HepG2 (cell line): Measurements from ENCODE around the gene SENP7. TPM values are rescaled to one million over a fixed set of nuclear protein-coding genes. Genes with fewer than 3 reads are reported as not detected.
A peak's percentile ranks its signal among the peaks of the same experiment; 100 is the strongest.

Experiments used
- ATF4 ChIP-seq, 2 experiments: fragments of 450-650 bp in 1 of 2; sonication (generic) in 1 of 2; formaldehyde crosslinking; IDR thresholded peaks; 2 replicates each; pipeline versions ENCODE4 v1.5.0 to v1.8.0; 2020 to 2022; ENCODE audit warnings: mild to moderate bottlenecking in 1 of 2, missing genetic modification reagents in 1 of 2
- GATAD1 ChIP-seq: IDR thresholded peaks from 2 replicates; pipeline ENCODE4 v1.6.1; 2016; ENCODE audit warnings: missing genetic modification reagents, missing compliant biosample characterization
- HMGXB3 ChIP-seq: sonication (generic); formaldehyde crosslinking; IDR thresholded peaks from 2 replicates; pipeline ENCODE4 v1.4.0; 2020; ENCODE audit warnings: missing genetic modification reagents, borderline replicate concordance
- PLRG1 ChIP-seq: fragments of 450-650 bp; conservative IDR thresholded peaks from 2 replicates; pipeline ENCODE4 v1.6.1; 2016
- SNAI1 ChIP-seq: sonication (generic); formaldehyde crosslinking; IDR thresholded peaks from 2 replicates; pipeline ENCODE4 v1.5.0; 2020; ENCODE audit warnings: mild to moderate bottlenecking, missing genetic modification reagents, borderline replicate concordance
- TGIF2 ChIP-seq: IDR thresholded peaks from 2 replicates; pipeline ENCODE4 v1.6.1; 2016; ENCODE audit warnings: control low read depth, missing compliant biosample characterization
- ZSCAN30 ChIP-seq: sonication (generic); formaldehyde crosslinking; IDR thresholded peaks from 2 replicates; pipeline ENCODE4 v1.5.0; 2020; ENCODE audit warnings: mild to moderate bottlenecking, missing genetic modification reagents
- polyA plus RNA-seq, 8 experiments: library from polyadenylated mRNA; depleted of rRNA in 3 of 8; stranded (reverse) in 7 of 8; unstranded in 1 of 8; fragments of >200 nt; fragmentation: Illumina TruSeq in 4 of 8; extraction: Trizol in 4 of 8; gene quantifications; 2 replicates each; pipeline versions ENCODE4 v1.2.1 to v1.2.3, GENCODE V29; 2011 to 2016; ENCODE audit warnings: low read depth in 4 of 8, missing spikeins in 1 of 8, mixed read lengths in 1 of 8; ENCODE audit not compliant: insufficient read depth in 1 of 8
- total RNA-seq, 5 experiments: library from RNA; depleted of rRNA; stranded (reverse); fragments of >200 nt; fragmentation: Illumina TruSeq; extraction: Trizol; gene quantifications; 2 replicates each; pipeline ENCODE4 v1.2.3, GENCODE V29; 2016; ENCODE audit warnings: low read depth in 1 of 5
- TF ChIP-seq, protein P1 (sequence below), 2 experiments: sonication (generic) in 1 of 2; formaldehyde crosslinking in 1 of 2; IDR thresholded peaks; 2 replicates each; pipeline versions ENCODE4 v1.6.1 to v1.9.0; 2014 to 2022; ENCODE audit warnings: antibody characterized with exemption in 1 of 2, borderline replicate concordance in 1 of 2, inconsistent platforms in 1 of 2, low read depth in 1 of 2, missing genetic modification reagents in 1 of 2
- TF ChIP-seq, protein P2 (sequence below): sonication (generic); formaldehyde crosslinking; IDR thresholded peaks from 2 replicates; pipeline ENCODE4 v1.4.0; 2020; ENCODE audit warnings: missing genetic modification reagents, borderline replicate concordance
- TF ChIP-seq, protein P3 (sequence below): sonication (generic); formaldehyde crosslinking; IDR thresholded peaks from 2 replicates; pipeline ENCODE4 v1.4.0; 2020; ENCODE audit warnings: mild to moderate bottlenecking, missing genetic modification reagents

Gene SENP7
- total and polyA plus RNA-seq, 2 of the 13 experiments (the other 11 are each of a cell fraction or from before 2014, with no cell fraction given): 9.1 to 10.3 TPM

GRCh38 chr3:101561630-101562328 is 48.8 kb upstream of the SENP7 start, which contains the start of gene TRMT10C (continued):
- TF ChIP-seq ATF4 (CRISPR knock-in tag; IDR thresholded peaks at IDR 0.05) (no peak), TGIF2 (CRISPR knock-in tag) (no peak; the same call in 1 of the 2 replicates), ZSCAN30 (CRISPR knock-in tag) (no peak), PLRG1 (no peak), HMGXB3 (CRISPR knock-in tag) (peak; percentile 43; the same call in 1 of the 2 replicates), GATAD1 (CRISPR knock-in tag) (peak; percentile 99), SNAI1 (CRISPR knock-in tag) (no peak)
- TF ChIP-seq, protein P1, sequence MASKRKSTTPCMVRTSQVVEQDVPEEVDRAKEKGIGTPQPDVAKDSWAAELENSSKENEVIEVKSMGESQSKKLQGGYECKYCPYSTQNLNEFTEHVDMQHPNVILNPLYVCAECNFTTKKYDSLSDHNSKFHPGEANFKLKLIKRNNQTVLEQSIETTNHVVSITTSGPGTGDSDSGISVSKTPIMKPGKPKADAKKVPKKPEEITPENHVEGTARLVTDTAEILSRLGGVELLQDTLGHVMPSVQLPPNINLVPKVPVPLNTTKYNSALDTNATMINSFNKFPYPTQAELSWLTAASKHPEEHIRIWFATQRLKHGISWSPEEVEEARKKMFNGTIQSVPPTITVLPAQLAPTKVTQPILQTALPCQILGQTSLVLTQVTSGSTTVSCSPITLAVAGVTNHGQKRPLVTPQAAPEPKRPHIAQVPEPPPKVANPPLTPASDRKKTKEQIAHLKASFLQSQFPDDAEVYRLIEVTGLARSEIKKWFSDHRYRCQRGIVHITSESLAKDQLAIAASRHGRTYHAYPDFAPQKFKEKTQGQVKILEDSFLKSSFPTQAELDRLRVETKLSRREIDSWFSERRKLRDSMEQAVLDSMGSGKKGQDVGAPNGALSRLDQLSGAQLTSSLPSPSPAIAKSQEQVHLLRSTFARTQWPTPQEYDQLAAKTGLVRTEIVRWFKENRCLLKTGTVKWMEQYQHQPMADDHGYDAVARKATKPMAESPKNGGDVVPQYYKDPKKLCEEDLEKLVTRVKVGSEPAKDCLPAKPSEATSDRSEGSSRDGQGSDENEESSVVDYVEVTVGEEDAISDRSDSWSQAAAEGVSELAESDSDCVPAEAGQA (IDR thresholded peaks at IDR 0.05; ENCODE audit: low read depth): peak; percentile 97
- TF ChIP-seq, protein P1 (CRISPR knock-in tag; IDR thresholded peaks at IDR 0.05; ENCODE audit: borderline replicate concordance): no peak
- TF ChIP-seq, protein P2, sequence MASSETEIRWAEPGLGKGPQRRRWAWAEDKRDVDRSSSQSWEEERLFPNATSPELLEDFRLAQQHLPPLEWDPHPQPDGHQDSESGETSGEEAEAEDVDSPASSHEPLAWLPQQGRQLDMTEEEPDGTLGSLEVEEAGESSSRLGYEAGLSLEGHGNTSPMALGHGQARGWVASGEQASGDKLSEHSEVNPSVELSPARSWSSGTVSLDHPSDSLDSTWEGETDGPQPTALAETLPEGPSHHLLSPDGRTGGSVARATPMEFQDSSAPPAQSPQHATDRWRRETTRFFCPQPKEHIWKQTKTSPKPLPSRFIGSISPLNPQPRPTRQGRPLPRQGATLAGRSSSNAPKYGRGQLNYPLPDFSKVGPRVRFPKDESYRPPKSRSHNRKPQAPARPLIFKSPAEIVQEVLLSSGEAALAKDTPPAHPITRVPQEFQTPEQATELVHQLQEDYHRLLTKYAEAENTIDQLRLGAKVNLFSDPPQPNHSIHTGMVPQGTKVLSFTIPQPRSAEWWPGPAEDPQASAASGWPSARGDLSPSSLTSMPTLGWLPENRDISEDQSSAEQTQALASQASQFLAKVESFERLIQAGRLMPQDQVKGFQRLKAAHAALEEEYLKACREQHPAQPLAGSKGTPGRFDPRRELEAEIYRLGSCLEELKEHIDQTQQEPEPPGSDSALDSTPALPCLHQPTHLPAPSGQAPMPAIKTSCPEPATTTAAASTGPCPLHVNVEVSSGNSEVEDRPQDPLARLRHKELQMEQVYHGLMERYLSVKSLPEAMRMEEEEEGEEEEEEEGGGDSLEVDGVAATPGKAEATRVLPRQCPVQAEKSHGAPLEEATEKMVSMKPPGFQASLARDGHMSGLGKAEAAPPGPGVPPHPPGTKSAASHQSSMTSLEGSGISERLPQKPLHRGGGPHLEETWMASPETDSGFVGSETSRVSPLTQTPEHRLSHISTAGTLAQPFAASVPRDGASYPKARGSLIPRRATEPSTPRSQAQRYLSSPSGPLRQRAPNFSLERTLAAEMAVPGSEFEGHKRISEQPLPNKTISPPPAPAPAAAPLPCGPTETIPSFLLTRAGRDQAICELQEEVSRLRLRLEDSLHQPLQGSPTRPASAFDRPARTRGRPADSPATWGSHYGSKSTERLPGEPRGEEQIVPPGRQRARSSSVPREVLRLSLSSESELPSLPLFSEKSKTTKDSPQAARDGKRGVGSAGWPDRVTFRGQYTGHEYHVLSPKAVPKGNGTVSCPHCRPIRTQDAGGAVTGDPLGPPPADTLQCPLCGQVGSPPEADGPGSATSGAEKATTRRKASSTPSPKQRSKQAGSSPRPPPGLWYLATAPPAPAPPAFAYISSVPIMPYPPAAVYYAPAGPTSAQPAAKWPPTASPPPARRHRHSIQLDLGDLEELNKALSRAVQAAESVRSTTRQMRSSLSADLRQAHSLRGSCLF (CRISPR knock-in tag): no peak
- TF ChIP-seq, protein P3, sequence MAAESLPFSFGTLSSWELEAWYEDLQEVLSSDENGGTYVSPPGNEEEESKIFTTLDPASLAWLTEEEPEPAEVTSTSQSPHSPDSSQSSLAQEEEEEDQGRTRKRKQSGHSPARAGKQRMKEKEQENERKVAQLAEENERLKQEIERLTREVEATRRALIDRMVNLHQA (CRISPR knock-in tag): no peak
